Measurements from ENCODE around the gene TNFRSF21. TPM values are rescaled to one million over a fixed set of nuclear protein-coding genes. Genes with fewer than 3 reads are reported as not detected.

Gene TNFRSF21
- total and polyA plus RNA-seq, 10 of the 15 experiments (the other 5 are each of a cell fraction or from before 2014, with no cell fraction given): 0.09 to 1.0 (median 0.27) TPM

GRCh38 chr6:47302043-47302442, 7.7 kb downstream of the TNFRSF21 start:
- ChIA-PET POLR2A (no interaction called here), SMC1A (ENCODE audit: uncharacterized antibody, unreplicated experiment) (no interaction called here), RAD21 (ENCODE audit: unreplicated experiment) (no interaction called here), CTCF (interaction anchor here (1.7 kb wide), 1 partner anchor 205 kb away, joined by 4 read pairs; no protein-coding TSS in a partner anchor)
- Histone ChIP-seq H3K9ac (ENCODE audit: control insufficient read depth, insufficient read depth, low read length) (no peak overlapping the region), H3K36me3 (ENCODE audit: control insufficient read depth in 2 of 2, insufficient read depth in 2 of 2, low read length in 1 of 2) (no peaks in the 10 kb centered on the region), H3K4me3 (no peak overlapping the region), H3K79me2 (ENCODE audit: control insufficient read depth, insufficient read depth, low read length) (no peaks in the 10 kb centered on the region), H4K20me1 (ENCODE audit: control insufficient read depth, insufficient read depth) (no peaks in the 10 kb centered on the region), H3K4me2 (ENCODE audit: control insufficient read depth, insufficient read depth) (no peak overlapping the region), H3K4me1 (ENCODE audit: control insufficient read depth, insufficient read depth, low read length) (no peaks in the 10 kb centered on the region), H3K27me3 (replicated peaks in 1 of 2; ENCODE audit: control insufficient read depth in 2 of 2, insufficient read depth in 2 of 2, low read length in 1 of 2) (no peaks in the 10 kb centered on the region; a peak in 1 of 4 replicates), H2AFZ (ENCODE audit: control insufficient read depth, low read depth, low read length) (no peak overlapping the region), H3K27ac (ENCODE audit: control insufficient read depth, insufficient read depth) (no peak overlapping the region), H3K9me3 (replicated peaks; ENCODE audit: control insufficient read depth, insufficient read depth, low read length) (no peaks in the 10 kb centered on the region)
- peak; percentile 69 for TF ChIP-seq NR2F1 (conservative IDR thresholded peaks at IDR 0.05)
- no peak for TF ChIP-seq MYB (IDR thresholded peaks at IDR 0.05; ENCODE audit: borderline replicate concordance, low read depth, low read length)
- ATAC-seq: peak; percentile 34; the same call in 1 of the 3 replicates
- intact Hi-C loops (cut with micrococcal nuclease; ENCODE audit: unreplicated experiment) (no loop called here), in situ Hi-C loops (cut with MboI) (no loop called here)
- BruUV-seq (replicated peaks): no TSS peak
- no peak for DNase-seq (ENCODE audit: low read depth, low spot score)
- no peak for FAIRE-seq
- 42% methylated on average over 6 of the region's 6 CpGs for WGBS (ENCODE audit: insufficient coverage, insufficient replicate concordance, low lambda C conversion rate, missing lambda C conversion rate)

GRCh38 chr6:47301441-47301840, 8.3 kb downstream of the TNFRSF21 start:
- H3K9me3 ChIP-seq (replicated peaks; ENCODE audit: control insufficient read depth, insufficient read depth, low read length): no peaks in the 10 kb centered on the region
- RAD21 ChIA-PET (ENCODE audit: unreplicated experiment): no interaction called here
- no peak for DNase-seq (ENCODE audit: low read depth, low spot score)
- intact Hi-C loops (cut with micrococcal nuclease; ENCODE audit: unreplicated experiment) (no loop called here), in situ Hi-C loops (cut with MboI) (no loop called here)
- H3K4me3 ChIP-seq: no peak overlapping the region
- H3K27me3 ChIP-seq (replicated peaks in 1 of 2; ENCODE audit: control insufficient read depth in 2 of 2, insufficient read depth in 2 of 2, low read length in 1 of 2): no peaks in the 10 kb centered on the region; a peak in 1 of 4 replicates
- WGBS (ENCODE audit: insufficient coverage, insufficient replicate concordance, low lambda C conversion rate, missing lambda C conversion rate): 62% methylated on average over 4 of the region's 4 CpGs
- SMC1A ChIA-PET (ENCODE audit: uncharacterized antibody, unreplicated experiment): interaction anchor here (0.8 to 1.5 kb wide), 2 partner anchors 12 to 22 kb away, joined by 3 read pairs; no protein-coding TSS in a partner anchor
- no peaks in the 10 kb centered on the region for H3K79me2 ChIP-seq (ENCODE audit: control insufficient read depth, insufficient read depth, low read length)
- CTCF ChIA-PET: no interaction called here
- H3K4me2 ChIP-seq (ENCODE audit: control insufficient read depth, insufficient read depth): no peak overlapping the region
- TF ChIP-seq NFXL1 (IDR thresholded peaks at IDR 0.05; ENCODE audit: borderline replicate concordance) (no peak), HDGF (IDR thresholded peaks at IDR 0.05) (no peak), SUZ12 (IDR thresholded peaks at IDR 0.05; ENCODE audit: unreplicated experiment) (no peak), NFIC (IDR thresholded peaks at IDR 0.05; ENCODE audit: low read depth, low read length) (no peak), ZBTB4 (CRISPR knock-in tag; IDR thresholded peaks at IDR 0.05) (no peak), BACH1 (IDR thresholded peaks at IDR 0.05; ENCODE audit: borderline replicate concordance) (no peak)
- no peak overlapping the region for H2AFZ ChIP-seq (ENCODE audit: control insufficient read depth, low read depth, low read length)
- no peaks in the 10 kb centered on the region for H3K36me3 ChIP-seq (ENCODE audit: control insufficient read depth in 2 of 2, insufficient read depth in 2 of 2, low read length in 1 of 2)
- POLR2A ChIA-PET: no interaction called here
- no peaks in the 10 kb centered on the region for H4K20me1 ChIP-seq (ENCODE audit: control insufficient read depth, insufficient read depth)
- no TSS peak for BruUV-seq (replicated peaks)
- no peak for ATAC-seq
- FAIRE-seq: no peak
- H3K27ac ChIP-seq (ENCODE audit: control insufficient read depth, insufficient read depth): no peak overlapping the region
- H3K4me1 ChIP-seq (ENCODE audit: control insufficient read depth, insufficient read depth, low read length): no peaks in the 10 kb centered on the region
- H3K9ac ChIP-seq (ENCODE audit: control insufficient read depth, insufficient read depth, low read length): no peak overlapping the region
